T follicular helper cell (primary cell): ENCODE measurements around the gene PPP2R5E.
"Not testable (repeated sequence)": the region's sequence is repeated elsewhere in the genome, so short reads cannot be mapped to it uniquely, and the experiment has no call there.

Experiments
- DNase-seq: peaks from one replicate; pipeline ENCODE4 v3.0.0-alpha.2; 2020; ENCODE audit warnings: low read depth

PPP2R5E gene

GRCh38 chr14:63375769-63376168 is 167.4 kb downstream of the PPP2R5E start:
- DNase-seq = no peak

GRCh38 chr14:63371613-63372012 is 171.6 kb downstream of the PPP2R5E start:
- not testable (repeated sequence) for DNase-seq

- DNase-seq = no peak
Observed at GRCh38 chr14:63371033-63371432, 172.1 kb downstream of the PPP2R5E start.

GRCh38 chr14:63367742-63368364 is 175.3 kb downstream of the PPP2R5E start:
- no peak for DNase-seq

GRCh38 chr14:63362389-63362819 is 180.8 kb downstream of the PPP2R5E start:
- DNase-seq = no peak

GRCh38 chr14:63361790-63362189 is 181.4 kb downstream of the PPP2R5E start:
- no peak for DNase-seq

DNA sequence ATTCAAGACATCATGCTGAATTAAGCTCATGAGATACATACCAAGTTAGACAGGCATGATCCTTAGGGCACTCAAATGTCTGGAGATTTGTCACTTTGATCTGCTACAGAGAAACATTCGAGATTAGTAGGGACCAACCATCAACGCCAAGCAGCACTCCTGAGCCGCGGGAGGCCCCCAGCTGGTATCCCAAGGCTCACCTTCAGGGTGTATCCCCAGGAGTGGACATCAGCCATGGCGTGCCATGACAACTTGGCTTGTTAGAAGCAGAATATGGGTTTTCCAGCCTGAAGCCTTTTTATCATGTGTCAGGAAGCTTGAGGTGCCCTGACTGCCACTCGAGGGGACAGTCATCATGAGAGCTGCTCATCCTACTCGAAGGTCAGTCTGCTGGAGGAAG is 185.3 kb downstream of the PPP2R5E start:
- DNase-seq = no peak

GRCh38 chr14:63345826-63346225 is 197.4 kb downstream of the PPP2R5E start:
- no peak for DNase-seq

- DNase-seq = no peak
Observed at GRCh38 chr14:63344336-63344735, 198.8 kb downstream of the PPP2R5E start.

DNA sequence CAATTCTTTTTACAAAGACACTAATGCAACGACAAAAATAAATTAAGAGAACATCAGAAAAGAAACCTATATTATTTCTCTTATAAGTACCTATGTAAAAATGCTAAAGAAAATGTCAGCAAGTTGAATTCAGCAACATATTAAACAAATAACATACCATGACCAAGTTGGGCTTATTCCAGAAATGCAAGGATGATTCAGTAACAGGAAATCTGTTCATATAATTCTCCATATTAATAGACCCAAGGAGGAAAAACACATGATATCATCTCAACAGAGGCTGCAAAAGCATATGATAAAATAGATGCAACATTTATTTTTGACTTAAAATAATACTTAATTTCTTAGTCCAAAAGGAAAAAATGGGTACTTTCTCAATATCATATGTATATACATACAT is 199.3 kb downstream of the PPP2R5E start:
- DNase-seq = no peak

DNA sequence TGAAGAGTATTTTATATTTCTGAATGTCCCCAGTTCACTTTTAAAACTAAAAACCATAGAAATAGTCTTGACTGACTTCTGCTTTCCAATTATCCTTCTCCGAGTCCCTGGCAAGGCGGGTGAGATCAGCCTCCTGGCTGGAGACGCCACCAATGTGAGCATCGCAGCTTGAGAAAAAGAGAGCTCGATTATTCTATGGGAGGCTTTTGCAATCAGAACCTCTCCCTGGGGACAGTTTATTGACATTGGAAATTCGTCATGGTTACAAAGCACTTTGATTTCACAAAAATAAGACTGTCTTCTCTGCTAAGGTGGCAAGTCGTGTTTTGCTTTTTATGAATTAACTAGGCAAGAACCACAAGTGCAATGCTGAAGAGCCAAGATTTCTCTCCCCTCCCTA is 200.8 kb downstream of the PPP2R5E start:
- no peak for DNase-seq

DNA sequence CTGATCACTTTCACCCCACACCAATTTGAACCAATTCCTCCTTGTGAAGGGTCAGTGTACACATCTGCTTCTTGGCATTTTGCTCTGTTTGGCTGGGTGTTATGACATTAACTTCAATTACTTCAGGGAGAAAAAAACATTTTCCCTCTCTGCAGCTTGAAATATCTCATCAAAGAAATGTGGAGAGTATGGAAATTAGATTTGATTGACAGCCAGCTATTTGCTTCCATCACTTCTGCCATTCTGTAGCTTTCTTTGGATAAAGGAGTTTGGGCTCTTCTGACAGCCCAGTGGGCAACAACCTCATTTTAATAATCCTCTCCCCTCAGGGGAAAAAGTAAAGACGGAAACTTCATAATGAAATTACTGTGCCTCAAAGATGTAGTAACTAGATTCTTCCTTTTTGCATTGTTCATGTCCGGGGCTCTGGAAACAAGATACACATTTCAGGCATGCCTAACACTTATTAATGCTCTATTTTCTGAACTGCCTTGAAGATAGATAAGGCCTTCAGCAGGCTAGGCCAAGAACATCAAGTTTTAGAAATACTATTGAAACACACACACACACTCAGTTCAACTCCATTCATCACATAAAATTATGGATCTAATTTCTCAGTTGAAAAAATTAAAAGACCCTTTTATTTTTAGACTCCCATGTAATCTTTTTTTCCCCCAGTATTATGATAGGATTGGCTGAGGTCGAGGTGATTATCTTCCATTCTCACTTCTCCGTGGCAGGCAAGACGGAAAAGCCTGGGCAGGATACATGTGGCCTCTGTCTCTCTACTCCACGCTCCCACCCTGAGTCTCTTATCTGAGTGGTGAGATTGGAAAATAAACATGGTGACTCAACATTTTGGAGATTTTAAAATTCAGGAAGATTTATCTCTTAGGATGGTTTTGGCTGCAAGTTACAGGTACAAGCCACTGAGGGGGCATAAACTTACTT is 214.1 kb downstream of the PPP2R5E start:
- DNase-seq = no peak

GRCh38 chr14:63326840-63327239 is 216.3 kb downstream of the PPP2R5E start:
- DNase-seq = no peak

- no peak for DNase-seq
Observed at GRCh38 chr14:63322897-63323573, 220.1 kb downstream of the PPP2R5E start.

- DNase-seq = no peak
Observed at GRCh38 chr14:63322472-63322871, 220.7 kb downstream of the PPP2R5E start.
